ENCODE data around the gene CEP85L. TPM values are rescaled to one million over a fixed set of nuclear protein-coding genes. Genes with fewer than 3 reads are reported as not detected.

CEP85L gene
- total and polyA plus RNA-seq, 2 of the 13 experiments (the other 11 are each of a cell fraction or from before 2014, with no cell fraction given) = 0.44 to 1.7 TPM

DNA sequence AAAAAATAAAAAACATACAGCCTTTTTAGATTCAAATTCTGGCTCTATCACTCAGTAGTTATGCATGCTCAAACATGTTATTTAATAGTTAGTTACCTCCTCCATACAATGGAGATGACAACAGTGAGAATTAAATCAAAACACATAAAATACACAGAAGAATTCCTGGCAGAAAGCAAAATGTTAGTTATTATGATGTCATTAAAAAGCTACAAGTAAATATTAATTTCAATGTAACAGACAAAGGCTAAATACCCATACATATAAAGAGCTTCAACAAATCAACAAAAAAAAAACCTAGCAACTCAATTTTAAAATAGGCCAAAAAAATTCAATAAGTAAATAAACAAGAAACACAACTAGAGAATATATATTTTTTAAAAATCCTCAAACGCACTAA, 81.9 kb downstream of the CEP85L start:
- BruUV-seq (replicated peaks) = no TSS peak
- H3K4me1 ChIP-seq (ENCODE audit: insufficient read depth, low read length) = no peaks in the 10 kb centered on the region
- peak; percentile 88 for TF ChIP-seq ATF7 (IDR thresholded peaks at IDR 0.05)
- no peak for TF ChIP-seq ATF7 (CRISPR knock-in tag; IDR thresholded peaks at IDR 0.05)
- TF ChIP-seq HNRNPH1 (optimal IDR thresholded peaks at IDR 0.05; ENCODE audit: low read depth, low read length) = no peak
- DNase-seq (ENCODE audit: low spot score) (no peak), FAIRE-seq (no peak), ATAC-seq (no peak)
- 32% methylated on average over 1 of the region's 1 CpG for WGBS (ENCODE audit: low lambda C conversion rate)
- ChIA-PET CTCF (ENCODE audit: low intra/inter-chr PET ratio, low total read pairs) (no interaction called here), POLR2A (no interaction called here)
- H3K27ac ChIP-seq (ENCODE audit: extremely low read length, insufficient read depth, low read length) = no peak overlapping the region
- in situ Hi-C loops (cut with HindIII; ENCODE audit: extremely low pct_ligation_motif_present, low pct_unique_long_range_greater_than_20kb) (no loop called here), intact Hi-C loops (cut with micrococcal nuclease; ENCODE audit: unreplicated experiment) (loop anchor here (5.0 to 10.0 kb wide), 2 partner anchors 208 to 235 kb away; no protein-coding TSS in a partner anchor)
- no peak overlapping the region for H3K9ac ChIP-seq (ENCODE audit: insufficient read depth, low read depth, low read length)
- no peaks in the 10 kb centered on the region for H3K27me3 ChIP-seq (ENCODE audit: control insufficient read depth in 1 of 2, insufficient read depth in 2 of 2, low read length in 2 of 2)
- no peak overlapping the region for H3K4me3 ChIP-seq (replicated peaks in 1 of 3; ENCODE audit: insufficient read depth in 1 of 3, low read depth in 2 of 3, low read length in 3 of 3)
- no peak overlapping the region for H2AFZ ChIP-seq (ENCODE audit: low read length)
- H3K36me3 ChIP-seq (replicated peaks in 1 of 2; ENCODE audit: control insufficient read depth in 1 of 2, insufficient read depth in 2 of 2, low read length in 2 of 2) = no peaks in the 10 kb centered on the region
- peaks cover 12% of the 10 kb centered on the region for H3K9me3 ChIP-seq (ENCODE audit: low read length)
- no peaks in the 10 kb centered on the region for H4K20me1 ChIP-seq (ENCODE audit: insufficient read depth, low read length)
- no peaks in the 10 kb centered on the region for H3K79me2 ChIP-seq (ENCODE audit: insufficient read depth, low read length)
- no peak overlapping the region for H3K4me2 ChIP-seq (ENCODE audit: low read depth, low read length)

DNA sequence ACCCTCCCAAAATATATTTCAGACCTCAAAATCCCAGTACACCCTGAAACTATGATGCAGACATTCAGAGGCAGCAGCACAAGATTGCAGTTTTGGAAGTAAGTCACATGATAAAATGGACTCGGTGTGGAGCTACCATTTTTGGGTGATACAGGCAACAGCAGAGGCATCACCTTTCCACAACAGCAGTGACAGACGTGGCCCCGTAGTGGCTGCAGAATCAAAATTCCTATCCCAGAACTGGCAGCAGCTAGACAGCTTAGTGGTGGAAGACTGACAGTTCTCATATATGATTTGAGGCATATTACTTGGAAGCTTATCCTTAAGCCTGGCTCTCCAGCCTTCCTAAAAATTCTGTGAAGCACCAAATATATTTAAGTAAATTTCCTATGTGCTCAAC, 83.4 kb downstream of the CEP85L start:
- H3K9ac ChIP-seq (ENCODE audit: insufficient read depth, low read depth, low read length) = no peak overlapping the region
- no TSS peak for BruUV-seq (replicated peaks)
- no peak for FAIRE-seq
- no peaks in the 10 kb centered on the region for H3K4me1 ChIP-seq (ENCODE audit: insufficient read depth, low read length)
- CTCF ChIA-PET (ENCODE audit: low intra/inter-chr PET ratio, low total read pairs) = no interaction called here
- H3K4me3 ChIP-seq (replicated peaks in 1 of 3; ENCODE audit: insufficient read depth in 1 of 3, low read depth in 2 of 3, low read length in 3 of 3) = no peak overlapping the region
- no peak overlapping the region for H2AFZ ChIP-seq (ENCODE audit: low read length)
- in situ Hi-C loops (cut with HindIII; ENCODE audit: extremely low pct_ligation_motif_present, low pct_unique_long_range_greater_than_20kb) (no loop called here), intact Hi-C loops (cut with micrococcal nuclease; ENCODE audit: unreplicated experiment) (loop anchor here (5.0 to 10.0 kb wide), 2 partner anchors 209 to 237 kb away; no protein-coding TSS in a partner anchor)
- H3K4me2 ChIP-seq (ENCODE audit: low read depth, low read length) = no peak overlapping the region
- H3K27me3 ChIP-seq (ENCODE audit: control insufficient read depth in 1 of 2, insufficient read depth in 2 of 2, low read length in 2 of 2) = no peaks in the 10 kb centered on the region
- no peaks in the 10 kb centered on the region for H3K36me3 ChIP-seq (replicated peaks in 1 of 2; ENCODE audit: control insufficient read depth in 1 of 2, insufficient read depth in 2 of 2, low read length in 2 of 2)
- no peaks in the 10 kb centered on the region for H4K20me1 ChIP-seq (ENCODE audit: insufficient read depth, low read length)
- peaks cover under 1% of the 10 kb centered on the region; the same call in 1 of the 2 replicates for H3K9me3 ChIP-seq (ENCODE audit: low read length)
- WGBS (ENCODE audit: low lambda C conversion rate) = 13% methylated on average over 3 of the region's 3 CpGs
- POLR2A ChIA-PET = no interaction called here
- ATAC-seq = no peak
- no peak for DNase-seq (ENCODE audit: low spot score)
- H3K27ac ChIP-seq (ENCODE audit: extremely low read length, insufficient read depth, low read length) = no peak overlapping the region
- TF ChIP-seq MBNL3 (CRISPR knock-in tag; conservative IDR thresholded peaks at IDR 0.05) (no peak), MAF1 (CRISPR knock-in tag; IDR thresholded peaks at IDR 0.05; ENCODE audit: borderline replicate concordance) (no peak)
- H3K79me2 ChIP-seq (ENCODE audit: insufficient read depth, low read length) = no peaks in the 10 kb centered on the region

Measured in HepG2 (cell line).